HepG2 (cell line): ENCODE data around the gene AATF. TPM values are rescaled to one million over a fixed set of nuclear protein-coding genes. Genes with fewer than 3 reads are reported as not detected.

ENCODE experiments used
- ATAC-seq: fragments of 200-7000 bp; cut with Tn5 transposase; 3 replicates; pipeline ENCODE4 v1.9.1; 2020; ENCODE audit warnings: mild to moderate bottlenecking, moderate library complexity
- BruUV-seq: library from RNA; stranded (reverse); fragments of 400-500 nt; replicated peaks from 2 replicates; lab custom pipeline; 2021; lab: Mats Ljungman, UMichigan
- CTCF ChIA-PET: fragments of 300-600 bp; formaldehyde crosslinking; extraction: SDS; loops from one replicate; lab custom pipeline; 2021; ENCODE audit warnings: low total read pairs, inconsistent platforms, low intra/inter-chr PET ratio; lab: Yijun Ruan, JAX
- POLR2A ChIA-PET: fragments of 350-600 bp; sonication (Branson Sonifier 250); formaldehyde crosslinking; loops from one replicate; lab custom pipeline; 2020; ENCODE audit warnings: antibody characterized with exemption, inconsistent platforms; lab: Yijun Ruan, JAX
- DNase-seq: peaks from one replicate; pipeline ENCODE4 v3.0.0-alpha.2; 2015; ENCODE audit warnings: low spot score
- FAIRE-seq: peaks from 3 replicates; lab custom pipeline; 2011; peaks lifted over from hg19 to GRCh38; lab: Jason Lieb, UNC
- H2AFZ ChIP-seq: one replicate; pipeline ENCODE4 v1.6.1; 2011; ENCODE audit warnings: low read length, inconsistent platforms
- H3K27ac ChIP-seq: fragments of 300-600 bp; 3 replicates; pipeline ENCODE4 v1.8.0; 2011; ENCODE audit warnings: mixed run types, mild to moderate bottlenecking, mixed read lengths, low read length, inconsistent platforms; ENCODE audit not compliant: insufficient read depth; ENCODE audit errors: extremely low read length
- H3K27me3 ChIP-seq, 2 experiments: fragments of 200-600 bp in 1 of 2; 2 replicates in 1 of 2; 3 replicates in 1 of 2; pipeline versions ENCODE4 v1.6.0 to v1.8.0; 2011; ENCODE audit warnings: low read length in 2 of 2, mild to moderate bottlenecking in 2 of 2, moderate library complexity in 2 of 2, inconsistent platforms in 1 of 2; ENCODE audit not compliant: insufficient read depth in 2 of 2, control insufficient read depth in 1 of 2
- H3K36me3 ChIP-seq, 2 experiments: fragments of 200-600 bp in 1 of 2; replicated peaks in 1 of 2; 2 replicates in 1 of 2; 3 replicates in 1 of 2; pipeline versions ENCODE4 v1.5.1 to v1.8.0; 2011; ENCODE audit warnings: low read length in 2 of 2, inconsistent platforms in 1 of 2; ENCODE audit not compliant: insufficient read depth in 2 of 2, control insufficient read depth in 1 of 2
- H3K4me1 ChIP-seq: 2 replicates; pipeline ENCODE4 v1.5.1; 2012; ENCODE audit warnings: low read length, inconsistent platforms; ENCODE audit not compliant: insufficient read depth
- H3K4me2 ChIP-seq: 2 replicates; pipeline ENCODE4 v1.6.0; 2011; ENCODE audit warnings: low read depth, low read length, inconsistent platforms
- H3K4me3 ChIP-seq, 3 experiments: fragments of 200-600 bp in 1 of 3; sonication (generic), shearing (Covaris generic) in 1 of 3; replicated peaks in 1 of 3; 2 replicates each; pipeline ENCODE4 v1.5.1; 2011 to 2016; ENCODE audit warnings: low read length in 3 of 3, inconsistent platforms in 2 of 3, low read depth in 2 of 3, mild to moderate bottlenecking in 2 of 3, control low read depth in 1 of 3, mixed read lengths in 1 of 3; ENCODE audit not compliant: insufficient read depth in 1 of 3
- H3K79me2 ChIP-seq: one replicate; pipeline ENCODE4 v1.6.1; 2011; ENCODE audit warnings: low read length, inconsistent platforms; ENCODE audit not compliant: insufficient read depth
- H3K9ac ChIP-seq: 2 replicates; pipeline ENCODE4 v1.6.0; 2011; ENCODE audit warnings: mild to moderate bottlenecking, low read depth, low read length, inconsistent platforms; ENCODE audit not compliant: insufficient read depth
- H3K9me3 ChIP-seq: 2 replicates; pipeline ENCODE4 v1.5.1; 2012; ENCODE audit warnings: mild to moderate bottlenecking, low read length
- H4K20me1 ChIP-seq: 2 replicates; pipeline ENCODE4 v1.6.0; 2011; ENCODE audit warnings: inconsistent platforms, mild to moderate bottlenecking, low read length, moderate library complexity; ENCODE audit not compliant: insufficient read depth
- EP300 ChIP-seq, 3 experiments: sonication (generic) in 1 of 3; formaldehyde crosslinking in 1 of 3; IDR thresholded peaks; 2 replicates each; pipeline versions ENCODE4 v1.5.1 to v1.6.1; 2011 to 2020; ENCODE audit warnings: low read depth in 2 of 3, low read length in 2 of 3, borderline replicate concordance in 1 of 3, improper control_type of control experiment in 1 of 3, mild to moderate bottlenecking in 1 of 3, missing genetic modification reagents in 1 of 3, moderate library complexity in 1 of 3
- HNRNPUL1 ChIP-seq: fragments of 200-400 bp; formaldehyde crosslinking; IDR thresholded peaks from 2 replicates; pipeline ENCODE4 v1.6.1; 2017; ENCODE audit warnings: low read depth, mild to moderate bottlenecking, low read length, moderate library complexity
- KLF11 ChIP-seq: IDR thresholded peaks from 2 replicates; pipeline ENCODE4 v1.6.1; 2016; ENCODE audit warnings: missing compliant biosample characterization
- RBFOX2 ChIP-seq: fragments of 200-400 bp; formaldehyde crosslinking; IDR thresholded peaks from 2 replicates; pipeline ENCODE4 v1.6.1; 2017; ENCODE audit warnings: low read depth, mild to moderate bottlenecking, low read length
- SKI ChIP-seq: fragments of 450-650 bp; IDR thresholded peaks from one replicate; pipeline ENCODE4 v1.6.1; 2018; ENCODE audit warnings: mild to moderate bottlenecking; ENCODE audit not compliant: partially characterized antibody
- SNAPC5 ChIP-seq: sonication (generic); formaldehyde crosslinking; IDR thresholded peaks from 2 replicates; pipeline ENCODE4 v1.8.1; 2023; ENCODE audit warnings: mild to moderate bottlenecking, missing genetic modification reagents, borderline replicate concordance
- THAP7 ChIP-seq: sonication (generic); formaldehyde crosslinking; IDR thresholded peaks from 2 replicates; pipeline ENCODE4 v1.8.1; 2023; ENCODE audit warnings: mild to moderate bottlenecking, missing genetic modification reagents
- ZNF335 ChIP-seq: sonication (generic); formaldehyde crosslinking; IDR thresholded peaks from 2 replicates; pipeline ENCODE4 v1.4.0; 2020; ENCODE audit warnings: missing genetic modification reagents
- ZNF552 ChIP-seq: sonication (generic); formaldehyde crosslinking; IDR thresholded peaks from 2 replicates; pipeline ENCODE4 v1.9.0; 2022; ENCODE audit warnings: missing genetic modification reagents, mild to moderate bottlenecking, borderline replicate concordance
- ZNF788 ChIP-seq: sonication (generic); formaldehyde crosslinking; IDR thresholded peaks from 2 replicates; pipeline ENCODE4 v1.5.0; 2020; ENCODE audit warnings: mild to moderate bottlenecking, missing genetic modification reagents, borderline replicate concordance
- ZNF850 ChIP-seq: sonication (generic); formaldehyde crosslinking; conservative IDR thresholded peaks from 2 replicates; pipeline ENCODE4 v1.9.0; 2021; ENCODE audit warnings: mild to moderate bottlenecking, missing genetic modification reagents
- ZSCAN29 ChIP-seq: sonication (generic); formaldehyde crosslinking; conservative IDR thresholded peaks from 2 replicates; pipeline ENCODE4 v1.4.0; 2020; ENCODE audit warnings: mild to moderate bottlenecking, missing genetic modification reagents
- WGBS: methylation state at CpG from one replicate; pipeline ENCODE4 v1.1.6; 2017; ENCODE audit warnings: low lambda C conversion rate; 5-methylcytosine and 5-hydroxymethylcytosine counted together
- in situ Hi-C: cut with HindIII; loops from 2 replicates; pipeline ENCODE4 v1.10.0; 2017; ENCODE audit warnings: low pct_unique_long_range_greater_than_20kb; ENCODE audit not compliant: extremely low pct_ligation_motif_present
- intact Hi-C: fragments of 100-400 bp; cut with micrococcal nuclease; formaldehyde crosslinking; loops from one replicate; pipeline ENCODE4 v1.10.0; 2022; ENCODE audit not compliant: unreplicated experiment
- polyA plus RNA-seq, 8 experiments: library from polyadenylated mRNA; depleted of rRNA in 3 of 8; stranded (reverse) in 7 of 8; unstranded in 1 of 8; fragments of >200 nt; fragmentation: Illumina TruSeq in 4 of 8; extraction: Trizol in 4 of 8; gene quantifications; 2 replicates each; pipeline versions ENCODE4 v1.2.1 to v1.2.3, GENCODE V29; 2011 to 2016; ENCODE audit warnings: low read depth in 4 of 8, missing spikeins in 1 of 8, mixed read lengths in 1 of 8; ENCODE audit not compliant: insufficient read depth in 1 of 8
- total RNA-seq, 5 experiments: library from RNA; depleted of rRNA; stranded (reverse); fragments of >200 nt; fragmentation: Illumina TruSeq; extraction: Trizol; gene quantifications; 2 replicates each; pipeline ENCODE4 v1.2.3, GENCODE V29; 2016; ENCODE audit warnings: low read depth in 1 of 5

AATF gene
- total and polyA plus RNA-seq, 2 of the 13 experiments (the other 11 are each of a cell fraction or from before 2014, with no cell fraction given) = 9.1 to 53.3 TPM

- H3K4me1 ChIP-seq = no peaks in the 10 kb centered on the region
- no peak overlapping the region for H3K4me3 ChIP-seq
- no peak overlapping the region for H3K4me2 ChIP-seq
- no peaks in the 10 kb centered on the region for H3K9me3 ChIP-seq
- BruUV-seq = no TSS peak
- intact Hi-C loops = no loop called here
- in situ Hi-C loops = no loop called here
- no peak for ATAC-seq
- no peak overlapping the region for H3K27ac ChIP-seq
- H3K9ac ChIP-seq = no peak overlapping the region
- H3K36me3 ChIP-seq = peaks cover 21 to 69% of the 10 kb centered on the region in 2 experiments
- FAIRE-seq = no peak
- no peak for TF ChIP-seq EP300 (IDR thresholded peaks at IDR 0.05; ENCODE audit: low read depth in 2 of 2, low read length in 2 of 2)
- no peak for TF ChIP-seq EP300 (CRISPR knock-in tag; IDR thresholded peaks at IDR 0.05; ENCODE audit: borderline replicate concordance)
- no peak for TF ChIP-seq ZNF552
- no peak for TF ChIP-seq HNRNPUL1
- TF ChIP-seq RBFOX2 = no peak
- no peak for TF ChIP-seq KLF11
- no peak for TF ChIP-seq ZNF335 (CRISPR knock-in tag)
- no peak for TF ChIP-seq SKI
- CTCF ChIA-PET = no interaction called here
- DNase-seq = no peak
- H4K20me1 ChIP-seq = no peaks in the 10 kb centered on the region
- no peaks in the 10 kb centered on the region for H3K79me2 ChIP-seq
- POLR2A ChIA-PET = no interaction called here
- H3K27me3 ChIP-seq = no peaks in the 10 kb centered on the region
- H2AFZ ChIP-seq = no peak overlapping the region
Measured at GRCh38 chr17:36993227-36993626, 44.5 kb downstream of the AATF start.

- no peak overlapping the region for H3K4me2 ChIP-seq
- H3K27me3 ChIP-seq = no peaks in the 10 kb centered on the region
- intact Hi-C loops = no loop called here
- no peak for ATAC-seq
- in situ Hi-C loops = no loop called here
- TF ChIP-seq ZSCAN29 = no peak
- no peak for TF ChIP-seq SNAPC5 (CRISPR knock-in tag)
- no peak for TF ChIP-seq ZNF788 (CRISPR knock-in tag)
- no peak for TF ChIP-seq THAP7 (CRISPR knock-in tag)
- TF ChIP-seq ZNF850 (CRISPR knock-in tag) = no peak
- H3K9me3 ChIP-seq = no peaks in the 10 kb centered on the region
- H4K20me1 ChIP-seq = no peaks in the 10 kb centered on the region
- FAIRE-seq = no peak
- H3K79me2 ChIP-seq = no peaks in the 10 kb centered on the region
- CTCF ChIA-PET = no interaction called here
- H3K36me3 ChIP-seq = peaks cover 15 to 67% of the 10 kb centered on the region in 2 experiments
- no TSS peak for BruUV-seq
- 93% methylated on average over 3 of the region's 3 CpGs for WGBS
- H3K27ac ChIP-seq = no peak overlapping the region
- DNase-seq = no peak
- POLR2A ChIA-PET = no interaction called here
- H2AFZ ChIP-seq = no peak overlapping the region
- H3K4me1 ChIP-seq = no peaks in the 10 kb centered on the region
- H3K9ac ChIP-seq = no peak overlapping the region
- H3K4me3 ChIP-seq = no peak overlapping the region
Measured at GRCh38 chr17:36994438-36994837, 45.7 kb downstream of the AATF start.
